Natural killer cell (primary cell): ENCODE measurements around the gene FADD. TPM values are rescaled to one million over a fixed set of nuclear protein-coding genes. Genes with fewer than 3 reads are reported as not detected.

Experiments used
- ATAC-seq, 3 donors: fragments of 150-1000 bp in 2 of 3; fragments of 200-7000 bp in 1 of 3; cut with Tn5 transposase; 1 replicate in 1 of 3; 2 replicates in 2 of 3; pipeline ENCODE4 v1.10.0; 2021; ENCODE audit warnings: mild to moderate bottlenecking in 2 of 3, moderate library complexity in 2 of 3
- DNase-seq, 2 donors: peaks; one replicate each; pipeline versions ENCODE4 v3.0.0 to v3.0.0-alpha.2; 2013 to 2021; ENCODE audit warnings: mixed read lengths in 1 of 2
- H3K27ac ChIP-seq: one replicate; pipeline ENCODE4 v1.5.1; 2013; ENCODE audit warnings: mild to moderate bottlenecking, low read length
- H3K27me3 ChIP-seq: one replicate; pipeline ENCODE4 v1.6.1; 2013; ENCODE audit warnings: low read length; ENCODE audit not compliant: control insufficient read depth, insufficient read depth
- H3K36me3 ChIP-seq: one replicate; pipeline ENCODE4 v1.6.1; 2013; ENCODE audit warnings: low read length; ENCODE audit not compliant: control insufficient read depth, insufficient read depth
- H3K4me1 ChIP-seq: one replicate; pipeline ENCODE4 v1.6.1; 2013; ENCODE audit warnings: low read length; ENCODE audit not compliant: control insufficient read depth, insufficient read depth
- H3K4me3 ChIP-seq: one replicate; pipeline ENCODE4 v1.5.1; 2013; ENCODE audit warnings: low read length
- H3K9me3 ChIP-seq: one replicate; pipeline ENCODE4 v1.6.1; 2013; ENCODE audit warnings: low read length; ENCODE audit not compliant: control insufficient read depth, insufficient read depth
- H3K27ac Mint-ChIP-seq, 2 donors: one replicate each; pipeline ENCODE4 v1.8.0; 2022; ENCODE audit warnings: mild to moderate bottlenecking in 2 of 2, mixed read lengths in 2 of 2, moderate library complexity in 1 of 2
- H3K27me3 Mint-ChIP-seq, 2 donors: one replicate each; pipeline ENCODE4 v1.8.0; 2022; ENCODE audit warnings: low read depth in 2 of 2, mixed read lengths in 2 of 2
- H3K36me3 Mint-ChIP-seq: one replicate; pipeline ENCODE4 v1.8.0; 2022; ENCODE audit warnings: mixed read lengths
- H3K4me1 Mint-ChIP-seq, 2 donors: one replicate each; pipeline ENCODE4 v1.8.0; 2022; ENCODE audit warnings: mixed read lengths in 2 of 2
- H3K4me3 Mint-ChIP-seq: one replicate; pipeline ENCODE4 v1.8.0; 2022; ENCODE audit warnings: mild to moderate bottlenecking, moderate library complexity, mixed read lengths
- H3K9me3 Mint-ChIP-seq, 2 donors: one replicate each; pipeline ENCODE4 v1.8.0; 2022; ENCODE audit warnings: mixed read lengths in 2 of 2
- WGBS: methylation state at CpG from one replicate; pipeline ENCODE4 v1.1.7; 2013; ENCODE audit warnings: missing lambda C conversion rate; ENCODE audit not compliant: insufficient coverage; 5-methylcytosine and 5-hydroxymethylcytosine counted together
- intact Hi-C: fragments of 100-400 bp; cut with micrococcal nuclease; formaldehyde crosslinking; loops from one replicate; pipeline ENCODE4 v1.14.2; 2022
- total RNA-seq, 4 donors: library from RNA; stranded (reverse); fragments of 120-200 nt in 1 of 4; gene quantifications; one replicate each; pipeline versions ENCODE4 v1.2.3 to v1.2.4, GENCODE V29; 2013 to 2022
- TF ChIP-seq, protein P1 (sequence below): fragments of 200-600 bp; IDR thresholded peaks from one replicate; pipeline ENCODE4 v1.8.0; 2022; ENCODE audit warnings: antibody characterized with exemption

FADD gene
- total RNA-seq, 3 donors from 2014 or later (not counting 1 experiment from before 2014, with no cell fraction given): 7.8 to 9.2 (median 9.0) TPM

DNA sequence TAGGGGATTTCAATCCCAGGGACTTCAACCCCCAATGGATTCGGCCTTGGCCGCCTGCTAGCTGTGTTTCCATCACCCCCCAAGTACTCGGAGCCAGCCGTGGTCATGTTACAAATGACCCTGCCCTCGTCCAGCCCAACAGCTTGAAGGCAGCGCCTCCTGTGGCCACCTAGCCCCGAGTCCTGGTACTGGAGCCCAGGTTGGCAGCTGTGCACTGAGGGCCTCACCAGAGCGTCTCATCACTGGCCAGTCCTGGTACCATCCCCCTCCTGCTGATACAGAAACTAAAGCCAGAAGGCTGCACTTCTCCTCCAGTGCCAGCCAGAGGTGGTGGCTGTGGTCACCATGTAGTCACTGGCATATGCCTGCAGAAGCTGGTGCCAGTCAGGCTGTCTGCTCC lies 44.9 kb upstream of the FADD start:
- H3K27me3 ChIP-seq: no peaks in the 10 kb centered on the region
- no peaks in the 10 kb centered on the region for H3K4me1 ChIP-seq
- no peaks in the 10 kb centered on the region for H3K36me3 ChIP-seq
- WGBS: 44% methylated on average over 8 of the region's 8 CpGs
- H3K27ac ChIP-seq: no peak overlapping the region
- Mint-ChIP-seq H3K27me3 (no peaks in the 10 kb centered on the region), H3K4me3 (no peak overlapping the region), H3K9me3 (no peaks in the 10 kb centered on the region), H3K27ac (no peak overlapping the region), H3K36me3 (no peaks in the 10 kb centered on the region), H3K4me1 (no peaks in the 10 kb centered on the region)
- H3K4me3 ChIP-seq: no peak overlapping the region
- no peak for ATAC-seq
- H3K9me3 ChIP-seq: no peaks in the 10 kb centered on the region
- TF ChIP-seq, protein P1, sequence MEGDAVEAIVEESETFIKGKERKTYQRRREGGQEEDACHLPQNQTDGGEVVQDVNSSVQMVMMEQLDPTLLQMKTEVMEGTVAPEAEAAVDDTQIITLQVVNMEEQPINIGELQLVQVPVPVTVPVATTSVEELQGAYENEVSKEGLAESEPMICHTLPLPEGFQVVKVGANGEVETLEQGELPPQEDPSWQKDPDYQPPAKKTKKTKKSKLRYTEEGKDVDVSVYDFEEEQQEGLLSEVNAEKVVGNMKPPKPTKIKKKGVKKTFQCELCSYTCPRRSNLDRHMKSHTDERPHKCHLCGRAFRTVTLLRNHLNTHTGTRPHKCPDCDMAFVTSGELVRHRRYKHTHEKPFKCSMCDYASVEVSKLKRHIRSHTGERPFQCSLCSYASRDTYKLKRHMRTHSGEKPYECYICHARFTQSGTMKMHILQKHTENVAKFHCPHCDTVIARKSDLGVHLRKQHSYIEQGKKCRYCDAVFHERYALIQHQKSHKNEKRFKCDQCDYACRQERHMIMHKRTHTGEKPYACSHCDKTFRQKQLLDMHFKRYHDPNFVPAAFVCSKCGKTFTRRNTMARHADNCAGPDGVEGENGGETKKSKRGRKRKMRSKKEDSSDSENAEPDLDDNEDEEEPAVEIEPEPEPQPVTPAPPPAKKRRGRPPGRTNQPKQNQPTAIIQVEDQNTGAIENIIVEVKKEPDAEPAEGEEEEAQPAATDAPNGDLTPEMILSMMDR: no peak
- intact Hi-C loops: no loop called here
- DNase-seq: no peak

DNA sequence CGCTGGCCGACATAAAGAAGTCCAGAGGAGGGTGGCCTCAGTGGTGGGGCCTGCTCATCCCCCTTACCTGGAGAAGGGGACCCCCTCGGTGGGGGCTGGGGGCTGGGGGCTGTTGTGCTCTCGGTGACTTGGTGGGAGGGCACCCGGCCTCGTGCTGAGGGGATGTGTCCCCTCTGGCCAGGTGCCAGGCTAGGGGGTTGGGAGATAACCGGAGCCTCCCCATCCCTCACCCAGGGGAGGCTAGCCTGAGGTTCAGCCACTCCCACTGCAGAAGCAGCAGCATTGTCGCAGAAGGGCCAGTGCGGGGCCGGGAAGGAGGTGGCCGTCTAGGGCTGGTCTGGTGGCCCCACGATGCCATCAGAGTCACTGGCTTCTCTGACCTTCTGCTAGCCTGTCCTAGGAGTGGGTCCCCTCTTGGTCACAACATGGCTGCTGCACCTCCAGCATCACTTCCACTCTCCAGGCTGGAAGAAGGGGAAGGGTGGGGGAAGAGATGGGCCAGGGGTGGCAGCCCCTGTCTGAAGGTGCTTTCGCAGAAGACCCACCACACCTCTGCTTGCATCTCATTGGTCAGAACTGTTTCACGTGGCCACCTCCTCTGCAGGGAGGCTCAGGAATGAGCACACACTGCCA lies 44.2 kb upstream of the FADD start:
- intact Hi-C loops: no loop called here
- Histone ChIP-seq H3K4me3 (no peak overlapping the region), H3K9me3 (no peaks in the 10 kb centered on the region), H3K36me3 (no peaks in the 10 kb centered on the region), H3K4me1 (no peaks in the 10 kb centered on the region), H3K27ac (no peak overlapping the region), H3K27me3 (no peaks in the 10 kb centered on the region)
- no peaks in the 10 kb centered on the region for H3K4me1 Mint-ChIP-seq
- no peak for ATAC-seq
- no peak overlapping the region for H3K4me3 Mint-ChIP-seq
- no peaks in the 10 kb centered on the region for H3K27me3 Mint-ChIP-seq
- no peak for DNase-seq
- WGBS: 86% methylated on average over 11 of the region's 14 CpGs
- no peak overlapping the region for H3K27ac Mint-ChIP-seq
- TF ChIP-seq, protein P1: no peak
- H3K36me3 Mint-ChIP-seq: no peaks in the 10 kb centered on the region
- no peaks in the 10 kb centered on the region for H3K9me3 Mint-ChIP-seq

GRCh38 chr11:70159627-70160570 lies 43.2 kb upstream of the FADD start:
- DNase-seq (no peak), ATAC-seq (no peak)
- Mint-ChIP-seq H3K4me3 (no peak overlapping the region), H3K4me1 (no peaks in the 10 kb centered on the region), H3K27ac (no peak overlapping the region), H3K36me3 (no peaks in the 10 kb centered on the region), H3K9me3 (no peaks in the 10 kb centered on the region), H3K27me3 (no peaks in the 10 kb centered on the region)
- Histone ChIP-seq H3K27ac (no peak overlapping the region), H3K27me3 (no peaks in the 10 kb centered on the region), H3K9me3 (no peaks in the 10 kb centered on the region), H3K4me1 (no peaks in the 10 kb centered on the region), H3K4me3 (no peak overlapping the region), H3K36me3 (no peaks in the 10 kb centered on the region)
- 80% methylated on average over 23 of the region's 24 CpGs for WGBS
- TF ChIP-seq, protein P1: no peak
- intact Hi-C loops: no loop called here
